ENCODE measurements around the gene LYPD6B. TPM values are rescaled to one million over a fixed set of nuclear protein-coding genes. Genes with fewer than 3 reads are reported as not detected.

The LYPD6B gene
- total RNA-seq, 1 experiment from 2014 or later: 2.0 TPM

- H3K9me2 ChIP-seq (replicated peaks; ENCODE audit: low read length): no peaks in the 10 kb centered on the region
- no peaks in the 10 kb centered on the region for H3K4me1 ChIP-seq (ENCODE audit: insufficient read depth, low read length)
- H3K4me2 ChIP-seq (ENCODE audit: low read length): no peak overlapping the region
- H3K27me3 ChIP-seq (ENCODE audit: low read length): peaks cover 24% of the 10 kb centered on the region; the same call in 1 of the 2 replicates
- ATAC-seq: no peak
- H3K9me3 ChIP-seq (ENCODE audit: low read length): no peaks in the 10 kb centered on the region
- no peaks in the 10 kb centered on the region for H4K20me1 ChIP-seq (ENCODE audit: low read length)
- CTCF ChIA-PET: no interaction called here
- H3K79me2 ChIP-seq (ENCODE audit: low read length): no peaks in the 10 kb centered on the region
- H2AFZ ChIP-seq (ENCODE audit: low read length): no peak overlapping the region
- H3K27ac ChIP-seq (ENCODE audit: low read length): no peak overlapping the region
- DNase-seq: no peak
- intact Hi-C loops (cut with micrococcal nuclease): no loop called here
- no peaks in the 10 kb centered on the region for H3F3A ChIP-seq (ENCODE audit: low read length, unreplicated experiment)
- no peak overlapping the region for H3K9ac ChIP-seq (ENCODE audit: low read length)
- no peak for TF ChIP-seq CTCF (conservative IDR thresholded peaks at IDR 0.05; ENCODE audit: low read depth, low read length)
- TF ChIP-seq EZH2phosphoT487 (IDR thresholded peaks at IDR 0.05; ENCODE audit: borderline replicate concordance, low read length): no peak
- TF ChIP-seq EZH2 (IDR thresholded peaks at IDR 0.05; ENCODE audit: low read length, unreplicated experiment): no peak
- no TSS peak for BruUV-seq (replicated peaks)
- POLR2A ChIA-PET (ENCODE audit: unreplicated experiment): no interaction called here
- no peaks in the 10 kb centered on the region for H3K36me3 ChIP-seq (ENCODE audit: low read depth, low read length)
- no peak overlapping the region for H3K4me3 ChIP-seq (ENCODE audit: low read length)
Measured at GRCh38 chr2:149191915-149192314, 153.4 kb downstream of the LYPD6B start.

GRCh38 chr2:149192427-149192826 lies 153.9 kb downstream of the LYPD6B start:
- BruUV-seq (replicated peaks): no TSS peak
- TF ChIP-seq EZH2phosphoT487 (IDR thresholded peaks at IDR 0.05; ENCODE audit: borderline replicate concordance, low read length) (no peak), CTCF (conservative IDR thresholded peaks at IDR 0.05; ENCODE audit: low read depth, low read length) (no peak), EZH2 (IDR thresholded peaks at IDR 0.05; ENCODE audit: low read length, unreplicated experiment) (no peak)
- POLR2A ChIA-PET (ENCODE audit: unreplicated experiment): no interaction called here

GRCh38 chr2:149200109-149200520 lies 161.6 kb downstream of the LYPD6B start:
- Histone ChIP-seq H3K79me2 (ENCODE audit: low read length) (no peaks in the 10 kb centered on the region), H3K9me2 (replicated peaks; ENCODE audit: low read length) (no peaks in the 10 kb centered on the region), H3F3A (ENCODE audit: low read length, unreplicated experiment) (no peaks in the 10 kb centered on the region), H3K9ac (ENCODE audit: low read length) (no peak overlapping the region), H3K9me3 (ENCODE audit: low read length) (no peaks in the 10 kb centered on the region), H3K4me1 (ENCODE audit: insufficient read depth, low read length) (no peaks in the 10 kb centered on the region), H3K27me3 (ENCODE audit: low read length) (peaks cover 48% of the 10 kb centered on the region), H2AFZ (ENCODE audit: low read length) (no peak overlapping the region), H3K27ac (ENCODE audit: low read length) (no peak overlapping the region), H3K36me3 (ENCODE audit: low read depth, low read length) (no peaks in the 10 kb centered on the region), H3K4me3 (ENCODE audit: low read length) (no peak overlapping the region), H3K4me2 (ENCODE audit: low read length) (no peak overlapping the region), H4K20me1 (ENCODE audit: low read length) (no peaks in the 10 kb centered on the region)
- CTCF ChIA-PET: no interaction called here
- intact Hi-C loops (cut with micrococcal nuclease): no loop called here
- DNase-seq (peak; percentile 43), ATAC-seq (no peak)
- BruUV-seq (replicated peaks): no TSS peak
- POLR2A ChIA-PET (ENCODE audit: unreplicated experiment): no interaction called here
- TF ChIP-seq EZH2 (IDR thresholded peaks at IDR 0.05; ENCODE audit: low read length, unreplicated experiment): no peak
- no peak for TF ChIP-seq CTCF (conservative IDR thresholded peaks at IDR 0.05; ENCODE audit: low read depth, low read length)
- TF ChIP-seq EZH2phosphoT487 (IDR thresholded peaks at IDR 0.05; ENCODE audit: borderline replicate concordance, low read length): no peak

More at GRCh38 chr2:149192427-149192826, 153.9 kb downstream of the LYPD6B start:
- CTCF ChIA-PET: no interaction called here
- no peaks in the 10 kb centered on the region for H3K4me1 ChIP-seq (ENCODE audit: insufficient read depth, low read length)
- DNase-seq (no peak), ATAC-seq (no peak)
- H3K36me3 ChIP-seq (ENCODE audit: low read depth, low read length): no peaks in the 10 kb centered on the region
- no peaks in the 10 kb centered on the region for H3K79me2 ChIP-seq (ENCODE audit: low read length)
- intact Hi-C loops (cut with micrococcal nuclease): no loop called here
- no peak overlapping the region for H2AFZ ChIP-seq (ENCODE audit: low read length)
- no peaks in the 10 kb centered on the region for H3K9me2 ChIP-seq (replicated peaks; ENCODE audit: low read length)
- H3K9ac ChIP-seq (ENCODE audit: low read length): no peak overlapping the region
- no peaks in the 10 kb centered on the region for H3K9me3 ChIP-seq (ENCODE audit: low read length)
- no peak overlapping the region for H3K4me2 ChIP-seq (ENCODE audit: low read length)
- H3F3A ChIP-seq (ENCODE audit: low read length, unreplicated experiment): no peaks in the 10 kb centered on the region
- H3K27me3 ChIP-seq (ENCODE audit: low read length): peaks cover 27% of the 10 kb centered on the region; the same call in 1 of the 2 replicates
- no peaks in the 10 kb centered on the region for H4K20me1 ChIP-seq (ENCODE audit: low read length)
- no peak overlapping the region for H3K27ac ChIP-seq (ENCODE audit: low read length)
- no peak overlapping the region for H3K4me3 ChIP-seq (ENCODE audit: low read length)

Data from PC-3 (cell line).